ENCODE results near the gene DOCK2.

DOCK2 gene

DNA sequence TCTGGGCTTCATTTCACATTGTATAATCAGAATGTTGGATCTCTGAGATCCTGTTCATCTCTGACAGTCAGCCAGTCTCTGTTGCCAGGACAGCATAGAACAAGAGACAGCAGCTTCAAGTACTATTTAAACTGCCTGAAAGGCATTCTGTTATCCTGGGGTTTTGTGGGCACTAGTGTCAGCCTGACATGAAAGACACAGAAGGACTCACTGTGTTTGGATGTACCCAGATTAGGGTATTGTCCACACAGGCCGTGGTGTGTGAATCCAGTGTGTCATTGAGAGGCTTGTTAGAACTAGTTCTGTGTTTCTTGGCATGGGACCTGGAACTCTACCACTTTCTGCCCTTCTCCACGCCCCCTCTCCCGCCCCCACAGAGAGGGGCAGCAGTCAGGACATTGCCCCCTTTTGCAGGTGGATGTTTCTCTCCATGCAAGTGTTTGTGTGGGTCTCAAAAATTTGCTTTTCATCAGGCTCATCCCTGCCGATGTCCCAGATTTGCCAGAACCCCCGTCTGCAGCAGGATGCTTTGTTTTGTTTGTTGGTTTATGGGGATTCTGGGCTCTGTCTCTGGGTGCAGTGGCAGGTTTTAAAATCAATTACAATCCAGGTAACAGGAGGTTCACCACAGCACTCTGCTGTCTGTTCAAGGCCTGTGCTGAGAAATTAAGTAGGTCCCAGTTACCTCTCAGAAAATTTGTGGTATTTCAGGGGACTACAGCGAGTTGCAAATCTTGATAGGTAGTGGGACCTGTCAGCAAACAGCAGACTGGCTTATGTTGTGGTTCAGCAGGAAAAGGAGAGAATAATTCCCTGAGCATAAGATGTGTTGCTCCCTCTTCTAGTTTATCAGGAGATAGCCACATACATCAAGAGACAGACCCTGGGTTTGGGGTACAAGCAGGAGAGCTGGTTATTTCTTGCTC, 144.6 kb downstream of the DOCK2 start:
- TF ChIP-seq SIN3A (IDR thresholded peaks at IDR 0.05; ENCODE audit: borderline replicate concordance, insufficient read depth, low read length), result no peak
- TF ChIP-seq, protein P1, sequence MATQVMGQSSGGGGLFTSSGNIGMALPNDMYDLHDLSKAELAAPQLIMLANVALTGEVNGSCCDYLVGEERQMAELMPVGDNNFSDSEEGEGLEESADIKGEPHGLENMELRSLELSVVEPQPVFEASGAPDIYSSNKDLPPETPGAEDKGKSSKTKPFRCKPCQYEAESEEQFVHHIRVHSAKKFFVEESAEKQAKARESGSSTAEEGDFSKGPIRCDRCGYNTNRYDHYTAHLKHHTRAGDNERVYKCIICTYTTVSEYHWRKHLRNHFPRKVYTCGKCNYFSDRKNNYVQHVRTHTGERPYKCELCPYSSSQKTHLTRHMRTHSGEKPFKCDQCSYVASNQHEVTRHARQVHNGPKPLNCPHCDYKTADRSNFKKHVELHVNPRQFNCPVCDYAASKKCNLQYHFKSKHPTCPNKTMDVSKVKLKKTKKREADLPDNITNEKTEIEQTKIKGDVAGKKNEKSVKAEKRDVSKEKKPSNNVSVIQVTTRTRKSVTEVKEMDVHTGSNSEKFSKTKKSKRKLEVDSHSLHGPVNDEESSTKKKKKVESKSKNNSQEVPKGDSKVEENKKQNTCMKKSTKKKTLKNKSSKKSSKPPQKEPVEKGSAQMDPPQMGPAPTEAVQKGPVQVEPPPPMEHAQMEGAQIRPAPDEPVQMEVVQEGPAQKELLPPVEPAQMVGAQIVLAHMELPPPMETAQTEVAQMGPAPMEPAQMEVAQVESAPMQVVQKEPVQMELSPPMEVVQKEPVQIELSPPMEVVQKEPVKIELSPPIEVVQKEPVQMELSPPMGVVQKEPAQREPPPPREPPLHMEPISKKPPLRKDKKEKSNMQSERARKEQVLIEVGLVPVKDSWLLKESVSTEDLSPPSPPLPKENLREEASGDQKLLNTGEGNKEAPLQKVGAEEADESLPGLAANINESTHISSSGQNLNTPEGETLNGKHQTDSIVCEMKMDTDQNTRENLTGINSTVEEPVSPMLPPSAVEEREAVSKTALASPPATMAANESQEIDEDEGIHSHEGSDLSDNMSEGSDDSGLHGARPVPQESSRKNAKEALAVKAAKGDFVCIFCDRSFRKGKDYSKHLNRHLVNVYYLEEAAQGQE (IDR thresholded peaks at IDR 0.05; ENCODE audit: insufficient read depth in 1 of 2, low read depth in 2 of 2, low read length in 2 of 2), result no peak
- no peak for TF ChIP-seq FOXP2 (optimal IDR thresholded peaks at IDR 0.05; ENCODE audit: borderline replicate concordance, extremely low read depth, extremely low read length, insufficient read depth)

- TF ChIP-seq FOXP2 (optimal IDR thresholded peaks at IDR 0.05; ENCODE audit: borderline replicate concordance, extremely low read depth, extremely low read length, insufficient read depth) (no peak), POLR2AphosphoS5 (IDR thresholded peaks at IDR 0.05; ENCODE audit: low read depth, low read length) (no peak), SIN3A (IDR thresholded peaks at IDR 0.05; ENCODE audit: borderline replicate concordance, insufficient read depth, low read length) (no peak), TAF1 (IDR thresholded peaks at IDR 0.05; ENCODE audit: borderline replicate concordance, insufficient read depth, low read length) (no peak)
- TF ChIP-seq, protein P1 (IDR thresholded peaks at IDR 0.05; ENCODE audit: insufficient read depth in 1 of 2, low read depth in 2 of 2, low read length in 2 of 2), result no peak
Observed at GRCh38 chr5:169785771-169786618, 148.9 kb downstream of the DOCK2 start.

- TF ChIP-seq FOXP2 (optimal IDR thresholded peaks at IDR 0.05; ENCODE audit: borderline replicate concordance, extremely low read depth, extremely low read length, insufficient read depth) (no peak), TAF1 (IDR thresholded peaks at IDR 0.05; ENCODE audit: borderline replicate concordance, insufficient read depth, low read length) (no peak), POLR2AphosphoS5 (IDR thresholded peaks at IDR 0.05; ENCODE audit: low read depth, low read length) (no peak), SIN3A (IDR thresholded peaks at IDR 0.05; ENCODE audit: borderline replicate concordance, insufficient read depth, low read length) (no peak)
- TF ChIP-seq, protein P1 (IDR thresholded peaks at IDR 0.05; ENCODE audit: insufficient read depth in 1 of 2, low read depth in 2 of 2, low read length in 2 of 2), result no peak
Observed at GRCh38 chr5:169788168-169788567, 151.1 kb downstream of the DOCK2 start.

GRCh38 chr5:169789417-169789940, 152.4 kb downstream of the DOCK2 start:
- no peak for TF ChIP-seq SIN3A (IDR thresholded peaks at IDR 0.05; ENCODE audit: borderline replicate concordance, insufficient read depth, low read length)
- no peak for TF ChIP-seq FOXP2 (optimal IDR thresholded peaks at IDR 0.05; ENCODE audit: borderline replicate concordance, extremely low read depth, extremely low read length, insufficient read depth)
- TF ChIP-seq TAF1 (IDR thresholded peaks at IDR 0.05; ENCODE audit: borderline replicate concordance, insufficient read depth, low read length), result no peak
- no peak for TF ChIP-seq POLR2AphosphoS5 (IDR thresholded peaks at IDR 0.05; ENCODE audit: low read depth, low read length)
- TF ChIP-seq, protein P1 (IDR thresholded peaks at IDR 0.05; ENCODE audit: insufficient read depth in 1 of 2, low read depth in 2 of 2, low read length in 2 of 2), result no peak
